PC-3 (cell line): ENCODE measurements around the gene IL1RAPL1.
"Not testable (repeated sequence)": the region's sequence is repeated elsewhere in the genome, so short reads cannot be mapped to it uniquely, and the experiment has no call there.

Experiments
- CTCF ChIP-seq: fragments of 300-600 bp; sonication (generic); conservative IDR thresholded peaks from 2 replicates; pipeline ENCODE4 v1.5.1; 2017; ENCODE audit warnings: antibody characterized with exemption, low read depth, mild to moderate bottlenecking, low read length
- EZH2 ChIP-seq: fragments of 300-600 bp; sonication (generic); IDR thresholded peaks from one replicate; pipeline ENCODE4 v1.6.1; 2017; ENCODE audit warnings: antibody characterized with exemption, mild to moderate bottlenecking, low read length; ENCODE audit not compliant: unreplicated experiment
- EZH2phosphoT487 ChIP-seq: fragments of 300-600 bp; sonication (generic); IDR thresholded peaks from 2 replicates; pipeline ENCODE4 v1.6.1; 2018; ENCODE audit warnings: mild to moderate bottlenecking, antibody characterized with exemption, low read length, borderline replicate concordance

- not testable (repeated sequence) for TF ChIP-seq CTCF, EZH2, EZH2phosphoT487
Measured at GRCh38 chrX:29122817-29123216, 535.6 kb downstream of the IL1RAPL1 start.
